Activated CD4-positive, alpha-beta T cell treated with anti-CD3 and anti-CD28 coated beads, Interleukin-2, Interleukin-4, amounts not matched to agents 100 ng/mL and 50 ng/mL, durations not matched to agents 16 hours and 8 hours (primary cell): ENCODE data around the gene KNDC1.
"Not testable (repeated sequence)": the region's sequence is repeated elsewhere in the genome, so short reads cannot be mapped to it uniquely, and the experiment has no call there.

ENCODE experiments used
- DNase-seq: peaks from one replicate; pipeline ENCODE4 v3.0.0-alpha.2; 2020; ENCODE audit warnings: low spot score

KNDC1 gene

DNA sequence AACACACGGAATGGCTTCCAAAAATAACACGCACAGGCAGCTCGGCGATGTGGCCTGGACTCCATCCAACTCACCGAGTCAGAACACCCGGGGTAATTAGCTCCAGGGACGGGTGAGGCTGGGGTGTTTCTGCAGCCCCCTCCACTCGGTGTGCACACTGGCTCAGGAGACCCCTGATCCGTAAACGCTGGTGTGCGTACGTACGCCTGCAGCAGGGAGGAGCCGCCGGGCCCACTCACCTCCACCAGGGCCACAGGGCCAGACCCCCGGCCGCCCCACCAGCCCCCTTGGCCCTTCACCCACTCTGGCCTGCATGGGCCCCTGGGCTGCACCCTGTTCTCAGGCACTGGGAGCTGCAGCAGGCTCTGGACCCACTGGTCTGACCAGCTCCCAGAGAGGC is 47.6 kb downstream of the KNDC1 start:
- DNase-seq: no peak

GRCh38 chr10:133208466-133208865 is 48.4 kb downstream of the KNDC1 start:
- DNase-seq: no peak

DNA sequence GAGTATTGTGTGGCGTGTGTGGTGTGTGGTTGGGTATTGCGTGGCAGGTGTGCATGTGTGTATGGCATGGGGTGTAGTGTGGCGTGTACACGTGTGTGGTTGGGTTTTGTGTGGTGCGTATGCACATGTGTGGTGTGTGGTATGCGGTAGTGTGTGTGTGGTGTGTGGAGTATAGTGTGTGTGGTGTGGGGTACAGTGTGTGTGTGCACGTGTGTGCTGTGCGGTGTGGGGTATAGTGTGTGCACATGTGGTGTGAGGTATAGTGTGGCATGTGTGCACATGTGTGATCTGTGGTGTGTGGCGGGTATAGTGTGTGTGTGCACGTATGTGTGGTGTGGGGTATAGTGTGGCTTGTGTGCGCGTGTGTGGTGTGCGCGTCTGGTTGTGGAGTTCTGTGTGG is 49.1 kb downstream of the KNDC1 start:
- no peak for DNase-seq

DNA sequence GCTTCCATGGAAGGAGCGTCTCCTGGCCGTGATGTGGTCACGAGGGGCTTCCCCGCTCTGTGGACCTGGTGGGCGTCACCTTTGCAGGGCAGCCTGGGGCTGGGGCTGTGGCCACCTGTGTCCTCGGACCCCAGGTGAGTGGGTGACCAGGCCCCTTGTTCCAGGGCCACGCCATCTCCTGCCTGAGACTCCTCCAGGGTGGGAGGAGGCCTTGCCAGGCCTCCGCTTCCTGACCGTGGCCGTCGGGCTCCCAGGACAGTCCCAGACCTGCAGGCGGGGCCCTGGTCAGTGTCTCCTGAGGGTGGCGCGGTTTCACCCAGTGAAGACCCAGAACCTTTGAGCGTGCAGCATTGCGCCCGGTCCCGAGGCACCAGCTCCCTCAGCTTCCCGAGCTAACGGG is 49.6 kb downstream of the KNDC1 start:
- DNase-seq: no peak

- DNase-seq: no peak
Observed at GRCh38 chr10:133210398-133211140, 50.5 kb downstream of the KNDC1 start.

DNA sequence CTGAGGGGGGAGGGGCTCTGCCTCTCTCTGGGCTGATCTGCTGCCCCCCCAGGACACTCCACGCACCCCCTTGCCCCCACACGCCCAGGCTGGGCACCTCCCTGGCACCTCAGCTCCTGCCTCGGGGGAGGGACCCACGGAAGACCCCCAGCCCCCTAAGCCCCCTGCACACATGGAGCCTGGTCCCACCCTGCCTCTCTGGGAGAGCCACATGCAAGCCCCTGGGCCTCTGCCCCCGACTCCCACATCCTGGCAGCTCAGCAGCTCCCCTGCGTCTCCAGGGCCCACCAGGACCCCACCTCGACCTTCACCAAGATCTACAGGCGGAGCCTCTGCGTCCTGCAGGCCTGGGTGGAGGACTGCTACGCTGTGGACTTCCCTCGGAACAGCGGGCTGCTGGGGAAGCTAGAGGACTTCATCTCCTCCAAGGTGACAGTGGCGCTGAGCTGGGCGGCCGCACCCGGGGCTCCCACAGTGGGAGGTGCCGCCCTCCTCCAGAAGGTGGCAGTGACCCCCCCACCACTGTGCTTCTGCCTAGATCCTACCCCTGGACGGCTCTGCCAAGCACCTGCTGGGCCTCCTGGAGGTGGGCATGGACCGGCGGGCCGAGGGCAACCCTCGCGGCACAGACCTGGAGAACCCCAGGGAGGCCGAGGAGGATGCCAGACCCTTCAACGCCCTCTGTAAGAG is 51.3 kb downstream of the KNDC1 start:
- no peak for DNase-seq

DNA sequence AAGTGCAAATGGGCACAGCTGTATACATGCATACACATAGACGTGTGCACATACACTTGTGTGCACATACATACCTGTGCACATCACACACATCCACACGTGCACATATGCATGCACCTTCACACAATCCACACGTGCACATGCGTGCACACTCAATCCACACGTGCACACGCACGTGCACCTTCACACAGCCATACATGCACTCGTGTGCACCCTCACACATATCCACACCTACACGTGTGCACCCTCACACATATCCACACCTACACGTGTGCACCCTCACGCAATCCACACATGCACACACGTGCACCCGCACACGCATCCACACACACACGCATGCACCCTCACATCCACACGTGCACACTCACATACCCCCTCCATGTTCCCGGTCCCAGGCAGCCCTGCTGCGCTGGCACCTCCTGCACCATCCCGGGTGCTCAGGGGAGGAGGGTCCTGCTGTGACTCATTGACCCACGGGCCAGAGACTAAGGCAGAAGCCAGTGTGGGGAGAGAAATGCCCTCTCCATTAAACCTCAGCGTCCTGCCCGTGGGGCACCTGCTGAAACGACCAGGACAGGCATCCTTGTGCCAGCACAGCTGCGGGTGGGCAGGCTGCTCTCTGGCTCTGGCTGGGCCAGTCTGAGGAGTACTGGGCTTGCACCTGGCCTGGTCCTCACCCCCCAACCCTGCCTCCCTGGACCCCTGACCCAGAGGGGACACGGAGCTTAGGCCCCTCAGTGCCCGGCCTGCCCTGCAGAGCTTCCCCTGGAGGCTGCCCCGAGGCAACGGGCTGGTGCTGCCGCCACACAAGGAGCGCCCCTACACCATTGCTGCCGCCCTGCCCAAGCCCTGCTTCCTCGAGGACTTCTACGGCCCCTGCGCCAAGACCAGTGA is 52.2 kb downstream of the KNDC1 start:
- DNase-seq: no peak

- no peak for DNase-seq
Observed at GRCh38 chr10:133212853-133213494, 53.0 kb downstream of the KNDC1 start.

- DNase-seq: no peak
Observed at GRCh38 chr10:133213641-133214467, 53.8 kb downstream of the KNDC1 start.

DNA sequence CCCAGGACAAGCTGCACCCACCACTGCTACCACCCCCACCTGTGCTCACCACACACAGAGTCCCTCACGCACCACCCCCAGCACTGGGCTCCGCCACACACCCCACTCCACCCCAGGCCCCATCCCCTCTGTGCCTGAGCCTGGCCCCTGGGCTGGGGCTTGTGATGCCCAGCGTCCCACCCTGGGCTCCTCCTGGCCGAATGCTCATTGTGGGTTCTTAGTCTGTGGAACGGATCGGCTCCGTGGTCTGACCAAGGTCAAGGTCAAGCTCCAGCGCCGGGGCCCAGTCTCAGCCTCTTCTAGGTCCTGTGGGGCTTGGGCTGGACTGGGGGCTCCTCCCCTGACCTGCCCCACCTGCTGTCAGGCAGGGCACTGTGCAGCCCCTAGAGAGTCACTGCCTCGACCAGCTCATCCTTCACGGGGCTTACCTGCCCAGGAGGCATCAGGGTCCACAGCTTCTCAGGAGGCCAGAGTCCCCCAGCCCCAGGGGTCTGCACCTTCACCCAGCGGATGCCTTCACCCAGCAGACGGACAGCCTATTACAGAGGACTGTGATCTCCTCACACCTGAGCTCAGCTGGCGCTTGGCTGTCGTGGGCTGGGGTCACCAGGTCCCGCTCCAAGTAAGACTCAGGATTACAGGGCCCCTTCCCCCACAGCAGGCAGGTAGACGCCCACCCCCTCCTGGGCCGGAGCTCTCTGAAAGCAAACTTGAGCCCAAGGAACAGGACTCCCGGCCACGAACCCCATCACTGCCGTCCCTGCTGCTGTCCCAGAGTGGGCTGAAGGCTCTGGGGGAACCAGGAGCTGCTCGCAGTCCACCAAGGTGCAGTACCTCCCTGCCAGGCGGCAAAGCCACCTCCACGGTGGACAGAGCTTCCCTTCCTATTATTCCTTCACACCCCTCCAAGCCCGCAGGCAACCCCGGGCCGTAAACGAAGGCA is 54.7 kb downstream of the KNDC1 start:
- DNase-seq: no peak

DNA sequence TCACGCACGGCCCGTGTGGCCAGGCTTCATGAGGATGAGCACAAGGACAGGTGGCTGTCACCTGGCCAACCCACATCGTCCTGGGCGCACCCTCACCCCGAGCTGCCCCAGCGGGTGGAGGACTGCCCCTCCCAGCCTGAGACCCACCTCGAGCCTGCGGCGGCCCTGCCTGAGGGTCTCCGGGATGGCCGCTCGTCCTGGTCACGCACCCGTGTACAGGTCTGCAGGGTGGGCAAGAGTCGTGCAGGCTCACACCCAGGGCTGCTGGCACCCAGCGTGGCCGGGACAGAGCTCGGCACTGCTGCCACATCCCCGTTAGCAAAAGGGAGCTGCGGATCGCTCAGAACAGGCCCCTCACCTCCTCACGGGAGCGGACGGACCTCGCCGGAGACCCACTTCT is 55.6 kb downstream of the KNDC1 start:
- no peak for DNase-seq

DNA sequence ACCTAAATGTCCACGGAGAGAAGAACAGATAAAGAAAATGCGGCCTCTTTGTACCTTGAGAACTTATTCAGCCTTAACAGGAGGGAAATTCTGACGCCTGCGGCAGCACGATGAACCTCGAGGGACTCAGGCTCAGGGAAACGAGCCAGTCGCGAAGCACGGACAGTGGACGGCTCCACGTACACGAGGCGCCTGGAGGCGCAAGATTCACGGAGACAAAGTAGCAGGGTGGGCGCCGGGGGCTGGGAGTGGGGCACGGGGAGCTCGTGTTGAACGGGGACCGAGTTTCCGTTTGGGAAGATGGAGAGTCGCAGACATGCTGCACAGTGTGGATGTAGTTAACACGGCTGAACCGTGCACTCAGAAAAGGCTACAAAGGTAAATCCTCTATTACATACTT is 56.8 kb downstream of the KNDC1 start:
- DNase-seq: no peak

DNA sequence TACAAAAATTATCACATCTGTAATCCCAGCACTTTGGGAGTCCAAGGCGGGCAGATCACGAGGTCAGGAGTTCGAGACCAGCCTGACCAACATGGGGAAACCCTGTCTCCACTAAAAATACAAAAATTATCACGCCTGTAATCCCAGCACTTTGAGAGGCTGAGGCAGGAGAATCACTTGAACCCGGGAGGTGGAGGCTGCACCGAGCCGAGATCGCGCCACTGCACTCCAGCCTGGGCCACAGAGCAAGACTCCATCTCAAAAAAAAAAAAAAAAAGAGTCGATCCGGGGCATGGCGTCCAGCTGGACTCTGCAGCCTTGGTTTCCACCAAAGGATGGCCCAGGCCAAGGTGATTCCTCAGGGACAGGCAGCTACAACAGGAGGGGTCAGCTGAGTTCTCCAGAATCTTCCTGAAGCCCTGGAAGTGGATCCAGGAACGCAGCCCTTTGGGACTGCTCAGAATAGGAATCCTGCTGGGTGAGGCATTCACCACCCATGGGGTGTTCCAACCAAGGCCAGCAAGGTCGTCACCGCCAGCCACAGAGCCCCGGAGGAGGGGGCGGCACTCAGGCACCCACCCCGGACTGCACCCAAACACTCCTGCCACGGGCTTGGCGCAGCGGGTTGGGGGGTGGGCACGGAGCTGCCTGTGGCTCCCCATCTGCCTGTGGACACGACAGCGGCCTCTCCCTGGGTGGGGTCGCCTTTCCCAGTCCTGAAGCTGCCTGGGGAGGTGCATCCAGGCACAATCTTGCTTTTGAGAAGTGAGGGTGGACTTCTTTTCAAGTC is 58.0 kb downstream of the KNDC1 start:
- no peak for DNase-seq

- DNase-seq: no peak
Observed at GRCh38 chr10:133218891-133219290, 58.9 kb downstream of the KNDC1 start.

GRCh38 chr10:133219782-133220181 is 59.8 kb downstream of the KNDC1 start:
- DNase-seq: no peak

GRCh38 chr10:133221331-133221730 is 61.3 kb downstream of the KNDC1 start:
- no peak for DNase-seq

DNA sequence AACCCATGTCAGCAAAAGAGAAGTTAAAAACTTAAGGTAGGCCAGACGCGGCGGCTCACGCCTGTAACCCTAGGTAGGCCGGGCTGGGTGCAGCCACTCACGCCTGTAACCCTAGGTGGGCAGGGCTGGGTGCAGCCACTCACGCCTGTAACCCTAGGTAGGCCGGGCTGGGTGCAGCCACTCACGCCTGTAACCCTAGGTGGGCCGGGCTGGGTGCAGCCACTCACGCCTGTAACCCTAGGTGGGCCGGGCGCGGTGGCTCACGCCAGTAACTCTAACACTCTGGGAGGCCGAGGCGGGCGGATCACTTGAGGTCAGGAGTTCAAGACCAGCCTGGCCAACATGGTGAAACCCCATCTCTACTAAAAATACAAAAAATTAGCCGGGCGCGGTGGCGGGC is 61.7 kb downstream of the KNDC1 start:
- not testable (repeated sequence) for DNase-seq

DNA sequence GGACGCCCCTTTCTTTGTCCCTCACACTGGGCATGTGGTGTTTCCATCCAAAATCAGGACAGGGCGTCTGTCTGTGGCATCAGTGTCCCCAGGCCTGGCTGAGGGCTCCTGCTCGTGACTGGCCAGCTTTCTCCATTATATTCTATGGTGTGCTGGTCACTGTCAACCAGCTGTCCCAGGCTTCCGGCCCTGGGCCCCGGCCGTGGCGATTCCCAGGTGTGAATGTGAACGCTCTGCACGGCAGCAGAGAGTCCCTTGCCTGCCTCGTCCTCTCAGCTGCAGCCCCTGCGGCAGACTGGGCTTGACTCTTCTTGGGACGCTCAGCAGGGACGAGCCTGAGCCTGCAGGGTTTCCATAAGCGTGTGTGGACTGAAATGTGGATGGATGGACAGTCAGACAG is 64.1 kb downstream of the KNDC1 start:
- DNase-seq: no peak

DNA sequence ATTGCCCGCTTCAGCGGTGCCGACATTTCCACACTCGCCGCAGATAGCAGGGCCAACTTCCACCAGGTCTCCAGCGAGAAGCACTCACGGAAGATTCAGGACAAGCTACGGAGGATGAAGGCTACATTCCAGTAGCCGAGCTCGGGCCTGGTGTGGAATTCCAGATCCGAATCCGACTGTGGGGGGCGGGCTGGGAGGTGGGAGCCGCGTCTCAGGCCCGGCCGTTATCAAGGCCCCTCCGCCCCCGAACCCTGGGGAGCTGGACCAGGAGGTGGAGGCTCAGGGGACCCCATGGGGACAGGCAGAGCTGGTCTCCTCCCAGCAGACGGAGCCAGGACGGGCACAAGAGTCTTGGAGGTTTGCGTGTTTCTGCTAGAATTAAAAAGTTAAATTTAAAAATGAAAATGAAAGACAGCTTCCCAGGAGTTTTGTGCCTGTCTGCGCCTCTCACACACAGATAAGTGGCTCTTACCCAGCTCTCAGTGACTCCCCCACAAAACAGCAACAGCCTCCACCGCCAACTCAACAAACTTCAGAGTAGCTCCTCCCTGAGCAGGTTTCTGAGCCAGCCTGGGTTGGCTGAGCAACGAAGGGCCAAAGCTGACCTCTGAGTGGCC is 64.8 kb downstream of the KNDC1 start:
- DNase-seq: no peak
